HEK293 (cell line): ENCODE data around the gene ALG6.
A peak's percentile ranks its signal among the peaks of the same experiment; 100 is the strongest.
"Not testable (repeated sequence)": the region's sequence is repeated elsewhere in the genome, so short reads cannot be mapped to it uniquely, and the experiment has no call there.

Experiments used
- CTCF ChIA-PET: fragments of 350-600 bp; formaldehyde crosslinking; extraction: SDS; loops from one replicate; lab custom pipeline; 2021; ENCODE audit warnings: antibody characterized with exemption; lab: Yijun Ruan, JAX
- POLR2A ChIA-PET: fragments of 300-600 bp; formaldehyde crosslinking; extraction: SDS; loops from one replicate; lab custom pipeline; 2020; ENCODE audit warnings: antibody characterized with exemption, inconsistent platforms; lab: Yijun Ruan, JAX
- H3K27ac ChIP-seq: fragments of 200-500 bp; sonication (Bioruptor generic); 2 replicates; pipeline ENCODE4 v1.5.1; 2014; ENCODE audit warnings: low read depth, low read length, control low read depth, inconsistent platforms; ENCODE audit errors: extremely low read depth
- H3K36me3 ChIP-seq, 2 experiments: fragments of 200-500 bp in 1 of 2; sonication (Bioruptor generic) in 1 of 2; 1 replicate in 1 of 2; 2 replicates in 1 of 2; pipeline ENCODE4 v1.5.1; 2014 to 2017; ENCODE audit warnings: inconsistent platforms in 2 of 2, low read length in 2 of 2; ENCODE audit not compliant: control insufficient read depth in 2 of 2, insufficient read depth in 1 of 2
- H3K4me1 ChIP-seq: fragments of 200-500 bp; sonication (Bioruptor generic); 2 replicates; pipeline ENCODE4 v1.5.1; 2014; ENCODE audit warnings: mild to moderate bottlenecking, low read length, inconsistent platforms; ENCODE audit not compliant: control insufficient read depth, insufficient read depth
- H3K4me3 ChIP-seq: 2 replicates; pipeline ENCODE4 v1.5.1; 2011; ENCODE audit warnings: low read depth, mild to moderate bottlenecking, control low read depth, low read length, moderate library complexity
- H3K9me3 ChIP-seq: fragments of 200-500 bp; sonication (Bioruptor generic); 2 replicates; pipeline ENCODE4 v1.5.1; 2014; ENCODE audit warnings: low read depth, low read length, inconsistent platforms; ENCODE audit not compliant: control insufficient read depth, insufficient read depth
- KLF16 ChIP-seq: fragments of 450-650 bp; formaldehyde crosslinking; IDR thresholded peaks from 2 replicates; pipeline ENCODE4 v1.5.1; 2017; ENCODE audit warnings: missing biosample characterization, missing genetic modification characterization
- KLF8 ChIP-seq: fragments of 450-650 bp; formaldehyde crosslinking; IDR thresholded peaks from 2 replicates; pipeline ENCODE4 v1.5.1; 2016; ENCODE audit warnings: missing biosample characterization, missing genetic modification characterization
- PRDM10 ChIP-seq: fragments of 450-650 bp; formaldehyde crosslinking; IDR thresholded peaks from 2 replicates; pipeline ENCODE4 v1.5.1; 2016; ENCODE audit warnings: missing biosample characterization, missing genetic modification characterization
- ZBTB11 ChIP-seq: fragments of 450-650 bp; formaldehyde crosslinking; conservative IDR thresholded peaks from 2 replicates; pipeline ENCODE4 v1.5.1; 2016; ENCODE audit warnings: low read depth, missing biosample characterization, missing genetic modification characterization
- ZBTB8A ChIP-seq: fragments of 450-650 bp; formaldehyde crosslinking; IDR thresholded peaks from 2 replicates; pipeline ENCODE4 v1.5.1; 2016; ENCODE audit warnings: missing biosample characterization, missing genetic modification characterization
- ZFHX2 ChIP-seq: fragments of 450-650 bp; formaldehyde crosslinking; conservative IDR thresholded peaks from 2 replicates; pipeline ENCODE4 v1.5.1; 2016; ENCODE audit warnings: missing biosample characterization, missing genetic modification characterization
- ZNF114 ChIP-seq: fragments of 450-650 bp; formaldehyde crosslinking; IDR thresholded peaks from 2 replicates; pipeline ENCODE4 v1.5.0; 2017; ENCODE audit warnings: missing biosample characterization, missing genetic modification characterization
- ZNF138 ChIP-seq: fragments of 450-650 bp; formaldehyde crosslinking; IDR thresholded peaks from 2 replicates; pipeline ENCODE4 v1.5.1; 2016; ENCODE audit warnings: missing biosample characterization, missing genetic modification characterization, borderline replicate concordance
- ZNF140 ChIP-seq: fragments of 450-650 bp; formaldehyde crosslinking; IDR thresholded peaks from 2 replicates; pipeline ENCODE4 v1.5.1; 2016; ENCODE audit warnings: missing biosample characterization, missing genetic modification characterization
- ZNF155 ChIP-seq: fragments of 450-650 bp; formaldehyde crosslinking; IDR thresholded peaks from 2 replicates; pipeline ENCODE4 v1.5.1; 2016; ENCODE audit warnings: missing biosample characterization, missing genetic modification characterization
- ZNF223 ChIP-seq: fragments of 450-650 bp; formaldehyde crosslinking; IDR thresholded peaks from 2 replicates; pipeline ENCODE4 v1.5.1; 2016; ENCODE audit warnings: missing biosample characterization, missing genetic modification characterization
- ZNF266 ChIP-seq: fragments of 450-650 bp; formaldehyde crosslinking; IDR thresholded peaks from 2 replicates; pipeline ENCODE4 v1.5.1; 2016; ENCODE audit warnings: missing biosample characterization, missing genetic modification characterization, low read depth
- ZNF394 ChIP-seq: fragments of 450-650 bp; formaldehyde crosslinking; IDR thresholded peaks from 2 replicates; pipeline ENCODE4 v1.5.1; 2016; ENCODE audit warnings: missing biosample characterization, missing genetic modification characterization, mild to moderate bottlenecking, moderate library complexity, borderline replicate concordance
- ZNF426 ChIP-seq: fragments of 450-650 bp; formaldehyde crosslinking; IDR thresholded peaks from 2 replicates; pipeline ENCODE4 v1.5.1; 2017; ENCODE audit warnings: missing biosample characterization, missing genetic modification characterization, mild to moderate bottlenecking, inconsistent platforms, moderate library complexity
- ZNF433 ChIP-seq: fragments of 450-650 bp; formaldehyde crosslinking; IDR thresholded peaks from 2 replicates; pipeline ENCODE4 v1.5.1; 2016; ENCODE audit warnings: missing biosample characterization, missing genetic modification characterization, low read depth
- ZNF518A ChIP-seq: fragments of 450-650 bp; formaldehyde crosslinking; conservative IDR thresholded peaks from 2 replicates; pipeline ENCODE4 v1.5.1; 2016; ENCODE audit warnings: low read depth, missing biosample characterization, missing genetic modification characterization
- ZNF555 ChIP-seq: fragments of 450-650 bp; formaldehyde crosslinking; conservative IDR thresholded peaks from 2 replicates; pipeline ENCODE4 v1.5.1; 2017; ENCODE audit warnings: missing biosample characterization, mild to moderate bottlenecking, missing genetic modification characterization, inconsistent platforms
- ZNF558 ChIP-seq: fragments of 450-650 bp; formaldehyde crosslinking; IDR thresholded peaks from 2 replicates; pipeline ENCODE4 v1.5.1; 2016; ENCODE audit warnings: missing biosample characterization, missing genetic modification characterization
- ZNF623 ChIP-seq: fragments of 450-650 bp; formaldehyde crosslinking; IDR thresholded peaks from 2 replicates; pipeline ENCODE4 v1.5.1; 2016; ENCODE audit warnings: missing biosample characterization, missing genetic modification characterization
- ZNF629 ChIP-seq: fragments of 450-650 bp; formaldehyde crosslinking; IDR thresholded peaks from 2 replicates; pipeline ENCODE4 v1.5.1; 2017; ENCODE audit warnings: missing biosample characterization, missing genetic modification characterization
- ZNF654 ChIP-seq: fragments of 450-650 bp; formaldehyde crosslinking; IDR thresholded peaks from 2 replicates; pipeline ENCODE4 v1.5.1; 2016; ENCODE audit warnings: low read depth, missing biosample characterization, missing genetic modification characterization
- ZNF664 ChIP-seq: fragments of 450-650 bp; formaldehyde crosslinking; IDR thresholded peaks from 2 replicates; pipeline ENCODE4 v1.5.1; 2016; ENCODE audit warnings: missing biosample characterization, missing genetic modification characterization
- ZSCAN16 ChIP-seq: fragments of 450-650 bp; formaldehyde crosslinking; IDR thresholded peaks from 2 replicates; pipeline ENCODE4 v1.5.1; 2016; ENCODE audit warnings: missing biosample characterization, missing genetic modification characterization
- ZXDB ChIP-seq: fragments of 450-650 bp; formaldehyde crosslinking; IDR thresholded peaks from 2 replicates; pipeline ENCODE4 v1.5.1; 2016; ENCODE audit warnings: missing biosample characterization, missing genetic modification characterization

The ALG6 gene

GRCh38 chr1:63468683-63469082 is 101.3 kb downstream of the ALG6 start:
- H3K36me3 ChIP-seq, H3K9me3 ChIP-seq, POLR2A ChIA-PET, H3K4me1 ChIP-seq, H3K4me3 ChIP-seq, H3K27ac ChIP-seq: not testable (repeated sequence)
- TF ChIP-seq ZNF433 (tag by site-specific recombination) (peak; percentile 56; the same call in 1 of the 2 replicates), ZNF394 (peak; percentile 88), ZNF138 (tag by site-specific recombination) (peak; percentile 54; the same call in 1 of the 2 replicates), ZNF623 (tag by site-specific recombination) (peak; percentile 60), ZBTB8A (tag by site-specific recombination) (peak; percentile 49; the same call in 1 of the 2 replicates), ZNF426 (peak; percentile 68), ZNF518A (peak; percentile 83), ZBTB11 (tag by site-specific recombination) (peak; percentile 72), ZNF558 (tag by site-specific recombination) (0 out of 2 replicates have a peak, but pooled peaks have one; percentile 31), ZNF555 (tag by site-specific recombination) (peak; percentile 68), ZNF629 (tag by site-specific recombination) (0 out of 2 replicates have a peak, but pooled peaks have one; percentile 29), ZNF664 (tag by site-specific recombination) (0 out of 2 replicates have a peak, but pooled peaks have one; percentile 43), ZNF140 (tag by site-specific recombination) (peak; percentile 31; the same call in 1 of the 2 replicates), ZNF654 (tag by site-specific recombination) (0 out of 2 replicates have a peak, but pooled peaks have one; percentile 14), ZNF266 (tag by site-specific recombination) (peak; percentile 55; the same call in 1 of the 2 replicates), ZXDB (tag by site-specific recombination) (peak; percentile 47; the same call in 1 of the 2 replicates)
- CTCF ChIA-PET, result interaction anchor here (0.7 to 1.0 kb wide), 2 partner anchors 320 to 700 kb away, joined by 3 read pairs; no protein-coding TSS in a partner anchor

GRCh38 chr1:63475761-63476160 is 108.3 kb downstream of the ALG6 start:
- POLR2A ChIA-PET, result no interaction called here
- no peaks in the 10 kb centered on the region for H3K9me3 ChIP-seq
- peaks cover 6% of the 10 kb centered on the region; the same call in 1 of the 2 replicates for H3K4me1 ChIP-seq
- peaks cover 8 to 13% of the 10 kb centered on the region in 2 experiments for H3K36me3 ChIP-seq
- CTCF ChIA-PET, result no interaction called here
- H3K27ac ChIP-seq, result no peak overlapping the region
- H3K4me3 ChIP-seq, result no peak overlapping the region
- TF ChIP-seq KLF16 (tag by site-specific recombination) (no peak), ZNF155 (tag by site-specific recombination) (no peak), ZFHX2 (no peak), ZNF114 (no peak), KLF8 (tag by site-specific recombination) (no peak), ZSCAN16 (tag by site-specific recombination) (no peak), ZNF555 (tag by site-specific recombination) (no peak), ZNF223 (no peak), PRDM10 (no peak)
